ENCODE measurements around the gene GAS7. TPM values are rescaled to one million over a fixed set of nuclear protein-coding genes. Genes with fewer than 3 reads are reported as not detected.

The GAS7 gene
- polyA plus RNA-seq, 2 donors = 6.4 to 7.7 TPM

- Histone ChIP-seq H3K4me3 (ENCODE audit: low read depth in 1 of 2, low read length in 2 of 2) (no peak overlapping the region), H3K9me3 (ENCODE audit: control insufficient read depth in 2 of 2, insufficient read depth in 1 of 2, low read depth in 1 of 2, low read length in 1 of 2) (no peaks in the 10 kb centered on the region), H3K27me3 (ENCODE audit: control insufficient read depth in 1 of 2, insufficient read depth in 2 of 2, low read length in 2 of 2) (no peaks in the 10 kb centered on the region), H3K27ac (ENCODE audit: low read depth in 2 of 2, low read length in 1 of 2) (peak overlapping the region; percentile 50 to 70), H3K36me3 (ENCODE audit: control insufficient read depth in 2 of 2, insufficient read depth in 2 of 2, low read length in 1 of 2) (no peaks in the 10 kb centered on the region), H3K4me1 (ENCODE audit: control insufficient read depth in 2 of 2, insufficient read depth in 2 of 2, low read length in 1 of 2) (peaks cover 5% of the 10 kb centered on the region in 2 donors)
- WGBS, 2 donors = 39 to 57% methylated on average over 19 of the region's 19 CpGs
Observed at GRCh38 chr17:10127819-10128425, 70.5 kb downstream of the GAS7 start.

- Histone ChIP-seq H3K27me3 (ENCODE audit: control insufficient read depth in 1 of 2, insufficient read depth in 2 of 2, low read length in 2 of 2) (no peaks in the 10 kb centered on the region), H3K27ac (ENCODE audit: low read depth in 2 of 2, low read length in 1 of 2) (peak overlapping the region; percentile 47 to 50), H3K36me3 (ENCODE audit: control insufficient read depth in 2 of 2, insufficient read depth in 2 of 2, low read length in 1 of 2) (no peaks in the 10 kb centered on the region), H3K9me3 (ENCODE audit: control insufficient read depth in 2 of 2, insufficient read depth in 1 of 2, low read depth in 1 of 2, low read length in 1 of 2) (no peaks in the 10 kb centered on the region), H3K4me3 (ENCODE audit: low read depth in 1 of 2, low read length in 2 of 2) (no peak overlapping the region), H3K4me1 (ENCODE audit: control insufficient read depth in 2 of 2, insufficient read depth in 2 of 2, low read length in 1 of 2) (peaks cover 5% of the 10 kb centered on the region in 2 donors)
- 53 to 56% methylated on average over 16 of the region's 16 CpGs for WGBS, 2 donors
Observed at GRCh38 chr17:10126616-10127501, 71.5 kb downstream of the GAS7 start.

- no peak overlapping the region for H3K4me3 ChIP-seq (ENCODE audit: low read depth in 1 of 2, low read length in 2 of 2)
- H3K4me1 ChIP-seq (ENCODE audit: control insufficient read depth in 2 of 2, insufficient read depth in 2 of 2, low read length in 1 of 2) = peaks cover 5% of the 10 kb centered on the region in 2 donors
- H3K27ac ChIP-seq (ENCODE audit: low read depth in 2 of 2, low read length in 1 of 2) = no peak overlapping the region
- no peaks in the 10 kb centered on the region for H3K9me3 ChIP-seq (ENCODE audit: control insufficient read depth in 2 of 2, insufficient read depth in 1 of 2, low read depth in 1 of 2, low read length in 1 of 2)
- no peaks in the 10 kb centered on the region for H3K36me3 ChIP-seq (ENCODE audit: control insufficient read depth in 2 of 2, insufficient read depth in 2 of 2, low read length in 1 of 2)
- H3K27me3 ChIP-seq (ENCODE audit: control insufficient read depth in 1 of 2, insufficient read depth in 2 of 2, low read length in 2 of 2) = no peaks in the 10 kb centered on the region
- 68 to 73% methylated on average over 18 of the region's 18 CpGs for WGBS, 2 donors
Observed at GRCh38 chr17:10126276-10126615, 72.2 kb downstream of the GAS7 start.

GRCh38 chr17:10125531-10126275 is 72.7 kb downstream of the GAS7 start:
- Histone ChIP-seq H3K27me3 (ENCODE audit: control insufficient read depth in 1 of 2, insufficient read depth in 2 of 2, low read length in 2 of 2) (no peaks in the 10 kb centered on the region), H3K4me1 (ENCODE audit: control insufficient read depth in 2 of 2, insufficient read depth in 2 of 2, low read length in 1 of 2) (peaks cover 5 to 7% of the 10 kb centered on the region in 2 donors), H3K4me3 (ENCODE audit: low read depth in 1 of 2, low read length in 2 of 2) (no peak overlapping the region), H3K9me3 (ENCODE audit: control insufficient read depth in 2 of 2, insufficient read depth in 1 of 2, low read depth in 1 of 2, low read length in 1 of 2) (no peaks in the 10 kb centered on the region), H3K27ac (ENCODE audit: low read depth in 2 of 2, low read length in 1 of 2) (peak overlapping the region in 1 of 2 donors; percentile 53), H3K36me3 (ENCODE audit: control insufficient read depth in 2 of 2, insufficient read depth in 2 of 2, low read length in 1 of 2) (no peaks in the 10 kb centered on the region)
- 50 to 52% methylated on average over 11 of the region's 11 CpGs for WGBS, 2 donors

GRCh38 chr17:10123093-10123492 is 75.3 kb downstream of the GAS7 start:
- 79 to 86% methylated on average over 2 of the region's 2 CpGs for WGBS, 2 donors
- H3K27ac ChIP-seq (ENCODE audit: low read depth in 2 of 2, low read length in 1 of 2) = no peak overlapping the region
- H3K36me3 ChIP-seq (ENCODE audit: control insufficient read depth in 2 of 2, insufficient read depth in 2 of 2, low read length in 1 of 2) = no peaks in the 10 kb centered on the region
- H3K9me3 ChIP-seq (ENCODE audit: control insufficient read depth in 2 of 2, insufficient read depth in 1 of 2, low read depth in 1 of 2, low read length in 1 of 2) = no peaks in the 10 kb centered on the region
- H3K4me1 ChIP-seq (ENCODE audit: control insufficient read depth in 2 of 2, insufficient read depth in 2 of 2, low read length in 1 of 2) = peaks cover 6 to 17% of the 10 kb centered on the region in 2 donors
- H3K27me3 ChIP-seq (ENCODE audit: control insufficient read depth in 1 of 2, insufficient read depth in 2 of 2, low read length in 2 of 2) = no peaks in the 10 kb centered on the region
- no peak overlapping the region for H3K4me3 ChIP-seq (ENCODE audit: low read depth in 1 of 2, low read length in 2 of 2)

GRCh38 chr17:10121971-10122707 is 76.3 kb downstream of the GAS7 start:
- Histone ChIP-seq H3K36me3 (ENCODE audit: control insufficient read depth in 2 of 2, insufficient read depth in 2 of 2, low read length in 1 of 2) (no peaks in the 10 kb centered on the region), H3K27ac (ENCODE audit: low read depth in 2 of 2, low read length in 1 of 2) (no peak overlapping the region), H3K27me3 (ENCODE audit: control insufficient read depth in 1 of 2, insufficient read depth in 2 of 2, low read length in 2 of 2) (no peaks in the 10 kb centered on the region), H3K9me3 (ENCODE audit: control insufficient read depth in 2 of 2, insufficient read depth in 1 of 2, low read depth in 1 of 2, low read length in 1 of 2) (no peaks in the 10 kb centered on the region), H3K4me3 (ENCODE audit: low read depth in 1 of 2, low read length in 2 of 2) (no peak overlapping the region), H3K4me1 (ENCODE audit: control insufficient read depth in 2 of 2, insufficient read depth in 2 of 2, low read length in 1 of 2) (peaks cover 4 to 26% of the 10 kb centered on the region in 2 donors)
- 58 to 66% methylated on average over 17 of the region's 17 CpGs for WGBS, 2 donors

GRCh38 chr17:10120749-10121148 is 77.7 kb downstream of the GAS7 start:
- Histone ChIP-seq H3K4me3 (ENCODE audit: low read depth in 1 of 2, low read length in 2 of 2) (no peak overlapping the region), H3K4me1 (ENCODE audit: control insufficient read depth in 2 of 2, insufficient read depth in 2 of 2, low read length in 1 of 2) (peaks cover 4 to 22% of the 10 kb centered on the region in 2 donors), H3K27ac (ENCODE audit: low read depth in 2 of 2, low read length in 1 of 2) (peak overlapping the region; percentile 75 to 89), H3K9me3 (ENCODE audit: control insufficient read depth in 2 of 2, insufficient read depth in 1 of 2, low read depth in 1 of 2, low read length in 1 of 2) (no peaks in the 10 kb centered on the region), H3K27me3 (ENCODE audit: control insufficient read depth in 1 of 2, insufficient read depth in 2 of 2, low read length in 2 of 2) (no peaks in the 10 kb centered on the region), H3K36me3 (ENCODE audit: control insufficient read depth in 2 of 2, insufficient read depth in 2 of 2, low read length in 1 of 2) (no peaks in the 10 kb centered on the region)
- WGBS, 2 donors = 50 to 57% methylated on average over 12 of the region's 12 CpGs

- H3K27ac ChIP-seq (ENCODE audit: low read depth in 2 of 2, low read length in 1 of 2) = peak overlapping the region; percentile 86 to 89
- no peaks in the 10 kb centered on the region for H3K27me3 ChIP-seq (ENCODE audit: control insufficient read depth in 1 of 2, insufficient read depth in 2 of 2, low read length in 2 of 2)
- H3K4me3 ChIP-seq (ENCODE audit: low read depth in 1 of 2, low read length in 2 of 2) = no peak overlapping the region
- H3K9me3 ChIP-seq (ENCODE audit: control insufficient read depth in 2 of 2, insufficient read depth in 1 of 2, low read depth in 1 of 2, low read length in 1 of 2) = no peaks in the 10 kb centered on the region
- WGBS, 2 donors = 59% methylated on average over 10 of the region's 10 CpGs
- H3K4me1 ChIP-seq (ENCODE audit: control insufficient read depth in 2 of 2, insufficient read depth in 2 of 2, low read length in 1 of 2) = peaks cover 4 to 26% of the 10 kb centered on the region in 2 donors
- H3K36me3 ChIP-seq (ENCODE audit: control insufficient read depth in 2 of 2, insufficient read depth in 2 of 2, low read length in 1 of 2) = no peaks in the 10 kb centered on the region
Observed at GRCh38 chr17:10120109-10120485, 78.3 kb downstream of the GAS7 start.

Measured in esophagus (tissue), 2 donors.